HG02870 (cell line): Measurements from ENCODE around the gene C6.
"Not testable (repeated sequence)": the region's sequence is repeated elsewhere in the genome, so short reads cannot be mapped to it uniquely, and the experiment has no call there.

Source experiments
- ATAC-seq: cut with Tn5 transposase; IDR thresholded peaks from one replicate; pipeline ENCODE4 v1.9.1; 2021; ENCODE audit warnings: mild to moderate bottlenecking, moderate library complexity; ENCODE audit not compliant: unreplicated experiment

C6 gene

GRCh38 chr5:41213340-41213739 lies at the start of gene C6:
TSS of gene C6 (minus strand) at chr5:41213532. CDS start at chr5:41203230, 10,302 bp downstream.
- ATAC-seq: no peak

GRCh38 chr5:41256400-41256799 lies 43.1 kb upstream of the C6 start:
- ATAC-seq: no peak

- no peak for ATAC-seq
Measured at GRCh38 chr5:41253109-41253508, 39.8 kb upstream of the C6 start.

- ATAC-seq: no peak
Measured at GRCh38 chr5:41252036-41252435, 38.7 kb upstream of the C6 start.

GRCh38 chr5:41250351-41250987 lies 37.1 kb upstream of the C6 start:
- ATAC-seq: no peak

GRCh38 chr5:41247135-41247534 lies 33.8 kb upstream of the C6 start:
- no peak for ATAC-seq

GRCh38 chr5:41246376-41246775 lies 33.0 kb upstream of the C6 start:
- no peak for ATAC-seq

GRCh38 chr5:41243558-41243957 lies 30.2 kb upstream of the C6 start:
- ATAC-seq: no peak

- no peak for ATAC-seq
Measured at GRCh38 chr5:41240985-41241384, 27.7 kb upstream of the C6 start.

GRCh38 chr5:41240390-41240789 lies 27.1 kb upstream of the C6 start:
- ATAC-seq: no peak

- no peak for ATAC-seq
Measured at GRCh38 chr5:41234475-41234874, 21.1 kb upstream of the C6 start.

GRCh38 chr5:41232797-41233196 lies 19.5 kb upstream of the C6 start:
- ATAC-seq: no peak

GRCh38 chr5:41230276-41230675 lies 16.9 kb upstream of the C6 start:
- not testable (repeated sequence) for ATAC-seq

- no peak for ATAC-seq
Measured at GRCh38 chr5:41223962-41224361, 10.6 kb upstream of the C6 start.

GRCh38 chr5:41219658-41220269 lies 6.4 kb upstream of the C6 start:
- no peak for ATAC-seq

- ATAC-seq: no peak
Measured at GRCh38 chr5:41218929-41219657, 5.8 kb upstream of the C6 start.

- ATAC-seq: no peak
Measured at GRCh38 chr5:41214182-41214581, 850 bp upstream of the C6 start.

- ATAC-seq: no peak
Measured at GRCh38 chr5:41212935-41213334, 397 bp downstream of the C6 start.

- ATAC-seq: no peak
Measured at GRCh38 chr5:41211417-41211816, 1.9 kb downstream of the C6 start.

GRCh38 chr5:41205475-41205874 lies 7.9 kb downstream of the C6 start:
- not testable (repeated sequence) for ATAC-seq

- ATAC-seq: no peak
Measured at GRCh38 chr5:41203033-41203432, 10.3 kb downstream of the C6 start.

GRCh38 chr5:41201082-41201772 lies 12.1 kb downstream of the C6 start:
- ATAC-seq: no peak
